Parathyroid adenoma (tissue), 2 donors: ENCODE results near the gene IL21R.

Experiments
- H2AFZ ChIP-seq: fragments of 300-600 bp; sonication (generic); one replicate; pipeline ENCODE4 v1.7.0; 2017; ENCODE audit warnings: antibody characterized with exemption, mild to moderate bottlenecking
- H3K27ac ChIP-seq: fragments of 300-600 bp; sonication (generic); one replicate; pipeline ENCODE4 v1.7.0; 2017
- H3K27me3 ChIP-seq: fragments of 300-600 bp; sonication (generic); one replicate; pipeline ENCODE4 v1.7.0; 2017; ENCODE audit warnings: low read length; ENCODE audit not compliant: control insufficient read depth, insufficient read depth
- H3K36me3 ChIP-seq: fragments of 300-600 bp; sonication (generic); one replicate; pipeline ENCODE4 v1.7.0; 2017; ENCODE audit warnings: low read length; ENCODE audit not compliant: control insufficient read depth, insufficient read depth
- H3K4me1 ChIP-seq: fragments of 300-600 bp; sonication (generic); one replicate; pipeline ENCODE4 v1.7.0; 2017; ENCODE audit warnings: control low read depth
- H3K4me2 ChIP-seq: fragments of 300-600 bp; sonication (generic); one replicate; pipeline ENCODE4 v1.7.0; 2017; ENCODE audit warnings: low read length
- H3K4me3 ChIP-seq: fragments of 300-600 bp; sonication (generic); one replicate; pipeline ENCODE4 v1.7.0; 2017; ENCODE audit warnings: low read depth, low read length
- H3K79me2 ChIP-seq: fragments of 300-600 bp; sonication (generic); one replicate; pipeline ENCODE4 v1.7.0; 2017; ENCODE audit warnings: control low read depth
- H3K9ac ChIP-seq: fragments of 300-600 bp; sonication (generic); one replicate; pipeline ENCODE4 v1.7.0; 2017; ENCODE audit warnings: mild to moderate bottlenecking
- H3K9me3 ChIP-seq: fragments of 300-600 bp; sonication (generic); one replicate; pipeline ENCODE4 v1.7.0; 2017; ENCODE audit warnings: low read length; ENCODE audit not compliant: control insufficient read depth
- CTCF ChIP-seq: fragments of 300-600 bp; sonication (generic); IDR thresholded peaks from one replicate; pipeline ENCODE4 v1.7.0; 2017; ENCODE audit warnings: antibody characterized with exemption, mild to moderate bottlenecking
- donor health status: primary hyperparathyroidism.

The IL21R gene

GRCh38 chr16:27425961-27426360, 24.0 kb downstream of the IL21R start:
- H3K36me3 ChIP-seq: no peaks in the 10 kb centered on the region
- H3K79me2 ChIP-seq: no peaks in the 10 kb centered on the region
- H3K4me2 ChIP-seq: no peak overlapping the region
- no peak for TF ChIP-seq CTCF
- no peaks in the 10 kb centered on the region for H3K27me3 ChIP-seq
- no peak overlapping the region for H3K27ac ChIP-seq
- H3K4me1 ChIP-seq: no peaks in the 10 kb centered on the region
- no peaks in the 10 kb centered on the region for H3K9me3 ChIP-seq
- H3K9ac ChIP-seq: no peak overlapping the region
- no peak overlapping the region for H2AFZ ChIP-seq
- H3K4me3 ChIP-seq: no peak overlapping the region

- H3K4me1 ChIP-seq: no peaks in the 10 kb centered on the region
- H3K9ac ChIP-seq: no peak overlapping the region
- no peaks in the 10 kb centered on the region for H3K36me3 ChIP-seq
- H3K9me3 ChIP-seq: no peaks in the 10 kb centered on the region
- TF ChIP-seq CTCF: no peak
- no peak overlapping the region for H3K27ac ChIP-seq
- H3K4me2 ChIP-seq: no peak overlapping the region
- no peak overlapping the region for H3K4me3 ChIP-seq
- no peaks in the 10 kb centered on the region for H3K79me2 ChIP-seq
- no peak overlapping the region for H2AFZ ChIP-seq
- no peaks in the 10 kb centered on the region for H3K27me3 ChIP-seq
Observed at GRCh38 chr16:27426423-27427408, 24.7 kb downstream of the IL21R start.

GRCh38 chr16:27427538-27427937, 25.6 kb downstream of the IL21R start:
- Histone ChIP-seq H3K4me3 (no peak overlapping the region), H3K4me2 (no peak overlapping the region), H3K36me3 (no peaks in the 10 kb centered on the region), H3K9ac (no peak overlapping the region), H3K9me3 (no peaks in the 10 kb centered on the region), H2AFZ (no peak overlapping the region), H3K27ac (no peak overlapping the region), H3K79me2 (no peaks in the 10 kb centered on the region), H3K27me3 (no peaks in the 10 kb centered on the region), H3K4me1 (no peaks in the 10 kb centered on the region)
- no peak for TF ChIP-seq CTCF

GRCh38 chr16:27428026-27428785, 26.2 kb downstream of the IL21R start:
- Histone ChIP-seq H2AFZ (no peak overlapping the region), H3K36me3 (no peaks in the 10 kb centered on the region), H3K79me2 (no peaks in the 10 kb centered on the region), H3K4me2 (no peak overlapping the region), H3K9ac (no peak overlapping the region), H3K4me3 (no peak overlapping the region), H3K27ac (no peak overlapping the region), H3K9me3 (no peaks in the 10 kb centered on the region), H3K27me3 (no peaks in the 10 kb centered on the region), H3K4me1 (no peaks in the 10 kb centered on the region)
- TF ChIP-seq CTCF: no peak
